ENCODE measurements around the gene CDK8. TPM values are rescaled to one million over a fixed set of nuclear protein-coding genes. Genes with fewer than 3 reads are reported as not detected.

Gene CDK8
- total and polyA plus RNA-seq, 10 of the 15 experiments (the other 5 are each of a cell fraction or from before 2014, with no cell fraction given) = 8.6 to 23.5 (median 12.5) TPM

- H3K79me2 ChIP-seq (ENCODE audit: control insufficient read depth, insufficient read depth, low read length) = peaks cover 28% of the 10 kb centered on the region
- peak; percentile 83 for FAIRE-seq
- SMC1A ChIA-PET (ENCODE audit: uncharacterized antibody, unreplicated experiment) = interaction anchor here (0.8 to 1.5 kb wide), 3 partner anchors 24 to 153 kb away, joined by 3 read pairs; no protein-coding TSS in a partner anchor
- no peaks in the 10 kb centered on the region; a peak in 1 of 4 replicates for H3K27me3 ChIP-seq (replicated peaks in 1 of 2; ENCODE audit: control insufficient read depth in 2 of 2, insufficient read depth in 2 of 2, low read length in 1 of 2)
- H3K4me1 ChIP-seq (ENCODE audit: control insufficient read depth, insufficient read depth, low read length) = peaks cover 4% of the 10 kb centered on the region
- CTCF ChIA-PET = interaction anchor here (1.2 to 7.8 kb wide), 2 partner anchors 29 to 35 kb away, joined by 3 to 48 read pairs; no protein-coding TSS in a partner anchor
- WGBS (ENCODE audit: insufficient coverage, insufficient replicate concordance, low lambda C conversion rate, missing lambda C conversion rate) = under 1% methylated on average over 51 of the region's 67 CpGs
- H3K9ac ChIP-seq (ENCODE audit: control insufficient read depth, insufficient read depth, low read length) = peak within 1 kb of the TSS; percentile 99
- in situ Hi-C loops (cut with MboI) = no loop called here
- H3K4me2 ChIP-seq (ENCODE audit: control insufficient read depth, insufficient read depth) = peak within 1 kb of the TSS; percentile 84
- no TSS peak for BruUV-seq (replicated peaks)
- RAD21 ChIA-PET (ENCODE audit: unreplicated experiment) = interaction anchor here (1.0 to 1.1 kb wide), 2 partner anchors 21 to 37 kb away, joined by 3 to 4 read pairs; no protein-coding TSS in a partner anchor
- H2AFZ ChIP-seq (ENCODE audit: control insufficient read depth, low read depth, low read length) = peak within 1 kb of the TSS; percentile 95
- H3K9me3 ChIP-seq (replicated peaks; ENCODE audit: control insufficient read depth, insufficient read depth, low read length) = no peaks in the 10 kb centered on the region
- POLR2A ChIA-PET = interaction anchor here (1.0 kb wide), 1 partner anchor 37 kb away, joined by 3 read pairs; no protein-coding TSS in a partner anchor
- peak; percentile 96 for DNase-seq (ENCODE audit: low read depth, low spot score)
- peaks cover 0 to 16% of the 10 kb centered on the region in 2 experiments; a peak in 2 of 4 replicates for H3K36me3 ChIP-seq (ENCODE audit: control insufficient read depth in 2 of 2, insufficient read depth in 2 of 2, low read length in 1 of 2)
- intact Hi-C loops (cut with micrococcal nuclease; ENCODE audit: unreplicated experiment) = loop anchor here (2.0 kb wide), 2 partner anchors 33 to 35 kb away; partner anchors contain the start of gene CDK8
- peak within 1 kb of the TSS; percentile 99 for H3K27ac ChIP-seq (ENCODE audit: control insufficient read depth, insufficient read depth)
- ATAC-seq = peak; percentile 98
- no peaks in the 10 kb centered on the region for H4K20me1 ChIP-seq (ENCODE audit: control insufficient read depth, insufficient read depth)
- peak within 1 kb of the TSS; percentile 86 for H3K4me3 ChIP-seq
- TF ChIP-seq PAX8 (IDR thresholded peaks at IDR 0.05) (no peak), PKNOX1 (IDR thresholded peaks at IDR 0.05) (peak; percentile 99), SRF (IDR thresholded peaks at IDR 0.05; ENCODE audit: low read depth in 2 of 2, low read length in 2 of 2) (peak in 1 of 2 experiments; percentile 78; a peak in 2 of 4 replicates), SP1 (IDR thresholded peaks at IDR 0.05; ENCODE audit: low read depth, low read length) (peak; percentile 96), MEF2A (IDR thresholded peaks at IDR 0.05; ENCODE audit: insufficient read depth, low read depth, low read length) (no peak), POU2F2 (IDR thresholded peaks at IDR 0.05; ENCODE audit: borderline replicate concordance, low read depth, low read length) (peak; percentile 75; the same call in 1 of the 3 replicates), TCF12 (IDR thresholded peaks at IDR 0.05; ENCODE audit: low read depth, low read length) (no peak; the same call in 1 of the 2 replicates), CEBPB (IDR thresholded peaks at IDR 0.05; ENCODE audit: borderline replicate concordance in 1 of 2, low read depth in 2 of 2, low read length in 2 of 2) (no peak), KDM1A (IDR thresholded peaks at IDR 0.05; ENCODE audit: borderline replicate concordance) (no peak), PAX5 (IDR thresholded peaks at IDR 0.05; ENCODE audit: borderline replicate concordance, low read depth, low read length) (peak; percentile 56; the same call in 1 of the 2 replicates), ZZZ3 (IDR thresholded peaks at IDR 0.05; ENCODE audit: control insufficient read depth, insufficient read length, low read depth) (no peak), SREBF2 (IDR thresholded peaks at IDR 0.05; ENCODE audit: low read length) (no peak), EZH2 (IDR thresholded peaks at IDR 0.05; ENCODE audit: borderline replicate concordance, control insufficient read depth, low read depth, low read length) (no peak), ZBTB40 (IDR thresholded peaks at IDR 0.05; ENCODE audit: borderline replicate concordance) (peak; percentile 97), JUND (IDR thresholded peaks at IDR 0.05; ENCODE audit: low read depth, low read length) (no peak), ZSCAN29 (IDR thresholded peaks at IDR 0.05) (peak; percentile 72; the same call in 1 of the 2 replicates), MTA3 (IDR thresholded peaks at IDR 0.05; ENCODE audit: borderline replicate concordance, low read length) (no peak), HDAC6 (IDR thresholded peaks at IDR 0.05; ENCODE audit: unreplicated experiment) (peak; percentile 81), NRF1 (conservative IDR thresholded peaks at IDR 0.05; ENCODE audit: low read depth, low read length) (no peak)
These were observed 32.0 kb upstream of the CDK8 start, which contains the start of gene RNF6 for GRCh38 chr13:26221721-26222519. Gene RNF6, minus strand, starts transcription at chr13:26222314. Its CDS starts 2,665 bp downstream, at chr13:26219649.

Data from GM12878 (cell line).